HG02588 (cell line): ENCODE data around the gene CNTN6.
"Not testable (repeated sequence)": the region's sequence is repeated elsewhere in the genome, so short reads cannot be mapped to it uniquely, and the experiment has no call there.

ENCODE experiments used
- ATAC-seq: cut with Tn5 transposase; IDR thresholded peaks from one replicate; pipeline ENCODE4 v1.9.1; 2021; ENCODE audit warnings: mild to moderate bottlenecking, moderate library complexity; ENCODE audit not compliant: unreplicated experiment

CNTN6 gene

DNA sequence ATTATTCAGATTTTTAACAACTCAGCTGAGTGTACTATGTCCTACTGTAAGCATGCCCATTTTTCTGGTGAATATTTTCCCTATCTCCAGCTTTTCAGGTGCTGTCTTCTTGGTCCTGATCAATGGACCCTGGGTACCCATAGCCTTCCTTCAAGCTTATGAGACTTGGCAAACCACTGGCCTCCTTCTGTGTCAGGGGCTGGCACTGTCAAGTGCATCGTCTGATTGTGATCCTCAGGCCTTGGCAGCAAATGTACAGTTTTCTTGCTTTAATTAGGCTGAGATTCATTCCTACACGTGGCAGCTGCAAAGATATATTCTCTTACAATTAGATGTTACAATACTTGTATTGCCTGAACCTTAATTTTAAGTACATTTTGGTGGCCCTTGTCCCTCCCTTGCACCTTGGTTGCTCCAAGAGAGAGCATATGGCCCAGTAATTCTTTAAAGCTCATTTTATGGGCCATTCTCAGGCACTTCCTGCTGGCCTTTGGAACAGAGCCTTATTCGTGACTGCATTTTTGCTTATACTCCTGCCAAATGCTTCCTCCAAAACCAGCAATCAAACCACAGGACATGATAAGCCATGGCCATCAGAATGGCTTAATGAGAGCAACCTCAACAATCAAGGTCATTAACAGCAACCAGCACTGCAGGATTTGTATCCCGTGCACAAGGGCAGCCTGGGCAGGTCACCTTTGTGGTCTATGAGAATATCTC lies 179.9 kb downstream of the CNTN6 start:
- no peak for ATAC-seq

DNA sequence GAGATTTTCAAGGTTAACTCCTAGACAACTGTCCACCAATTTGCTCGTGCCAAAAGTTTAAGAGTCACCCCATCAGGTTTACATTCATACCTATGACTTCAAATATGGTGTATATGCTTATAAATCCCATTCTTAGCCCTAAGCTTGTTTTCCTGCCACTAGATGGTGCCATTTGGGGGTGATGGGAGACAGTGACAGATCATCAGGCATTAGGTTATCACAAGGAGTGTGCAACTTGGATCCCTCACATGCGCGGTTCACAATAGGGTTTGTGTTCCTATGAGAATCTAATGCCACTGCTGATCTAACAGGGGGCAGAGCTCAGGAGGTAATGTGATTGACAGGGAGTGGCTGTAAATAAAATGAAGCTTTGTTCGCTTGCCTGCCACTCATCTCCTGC lies 182.7 kb downstream of the CNTN6 start:
- no peak for ATAC-seq

DNA sequence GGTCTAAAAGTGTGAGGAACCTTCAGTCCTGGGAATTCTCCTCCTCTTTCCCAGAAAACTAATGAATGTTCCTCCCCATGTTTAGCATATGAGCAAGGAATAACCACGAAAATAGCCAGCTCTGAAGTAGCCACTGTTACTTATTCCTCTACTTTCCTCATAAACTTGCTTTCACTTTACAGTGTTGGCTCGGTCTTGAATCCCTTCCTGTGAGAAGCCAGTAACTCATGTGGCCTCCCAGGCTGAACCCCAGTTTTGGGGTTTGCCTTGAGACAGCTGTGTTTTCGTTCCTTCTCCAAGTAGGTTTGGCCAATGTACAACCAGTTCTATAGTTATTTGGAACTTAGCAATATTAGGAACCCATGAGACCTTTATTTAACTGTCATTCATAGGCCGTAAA lies 195.0 kb downstream of the CNTN6 start:
- no peak for ATAC-seq

DNA sequence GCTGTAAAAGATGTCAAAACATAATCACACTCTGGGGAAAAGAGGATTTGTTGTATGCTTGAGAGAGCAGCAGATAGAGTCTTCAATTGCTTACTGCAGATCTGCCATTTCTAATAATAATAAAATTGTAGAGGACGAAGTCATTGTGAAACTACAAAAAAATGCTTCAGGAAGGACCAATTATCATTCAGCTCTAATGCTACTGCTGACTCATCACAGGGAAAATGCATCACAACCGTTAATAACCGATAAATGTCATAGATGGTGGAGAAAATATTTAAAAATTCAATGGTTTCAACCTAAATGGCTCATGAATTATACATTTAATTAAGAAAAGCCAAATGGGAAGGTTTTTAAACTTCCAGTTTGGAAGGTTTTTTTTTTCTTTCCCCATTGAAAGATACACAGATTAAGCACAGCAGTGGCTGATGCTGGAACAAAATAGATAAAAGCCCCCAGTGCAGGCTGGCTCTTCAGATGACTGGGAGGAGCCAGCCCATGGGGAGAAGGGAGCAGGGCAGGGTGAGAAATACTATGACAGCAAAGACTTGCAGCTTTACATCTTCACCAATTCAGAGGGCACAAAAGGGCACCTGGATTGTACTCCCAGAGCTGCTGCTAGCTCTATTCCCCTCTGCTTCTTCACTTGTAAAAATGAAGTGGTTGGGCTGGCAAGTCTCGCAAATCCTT lies 196.1 kb downstream of the CNTN6 start:
- no peak for ATAC-seq

DNA sequence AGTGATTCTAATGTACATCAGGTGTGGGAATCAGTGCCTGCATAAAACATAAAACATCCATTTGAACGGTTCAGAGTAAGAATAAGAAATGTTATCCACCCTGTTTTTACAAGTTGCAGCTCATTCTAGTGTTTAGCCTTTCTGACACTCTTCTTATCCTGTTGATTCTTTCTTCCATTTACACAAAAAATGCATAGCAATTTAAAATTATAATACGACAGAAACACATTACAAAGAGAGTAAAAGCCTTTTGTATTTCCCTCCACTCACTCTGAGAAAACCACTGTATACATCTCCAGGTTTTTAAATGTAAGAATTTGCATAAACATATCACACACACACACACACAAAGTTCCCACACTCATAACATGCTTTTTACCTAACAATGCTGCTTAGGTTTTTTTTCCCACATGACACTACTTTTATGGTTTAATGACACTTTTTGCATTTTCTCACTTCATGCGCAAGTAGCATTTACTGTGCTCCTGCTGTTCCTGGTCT lies 199.8 kb downstream of the CNTN6 start:
- no peak for ATAC-seq

DNA sequence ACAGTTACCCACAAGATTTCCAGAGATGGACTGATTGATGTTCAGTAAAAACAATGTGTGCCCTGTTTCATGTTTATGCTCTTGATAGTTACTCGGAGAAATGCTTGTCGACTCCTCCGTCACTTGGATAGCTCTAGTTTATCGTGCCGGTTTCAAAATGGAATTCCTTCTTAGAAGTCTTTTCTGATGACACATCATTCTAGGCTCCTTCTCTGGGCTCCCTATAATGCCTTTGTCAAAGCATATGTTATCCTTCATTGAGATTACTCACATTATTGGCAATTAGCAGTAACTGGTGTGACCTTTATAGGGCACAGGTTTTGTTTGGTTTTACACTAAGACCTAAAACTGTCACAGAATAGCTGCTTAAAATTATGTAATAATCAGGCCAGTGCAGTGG lies 201.8 kb downstream of the CNTN6 start:
- no peak for ATAC-seq

DNA sequence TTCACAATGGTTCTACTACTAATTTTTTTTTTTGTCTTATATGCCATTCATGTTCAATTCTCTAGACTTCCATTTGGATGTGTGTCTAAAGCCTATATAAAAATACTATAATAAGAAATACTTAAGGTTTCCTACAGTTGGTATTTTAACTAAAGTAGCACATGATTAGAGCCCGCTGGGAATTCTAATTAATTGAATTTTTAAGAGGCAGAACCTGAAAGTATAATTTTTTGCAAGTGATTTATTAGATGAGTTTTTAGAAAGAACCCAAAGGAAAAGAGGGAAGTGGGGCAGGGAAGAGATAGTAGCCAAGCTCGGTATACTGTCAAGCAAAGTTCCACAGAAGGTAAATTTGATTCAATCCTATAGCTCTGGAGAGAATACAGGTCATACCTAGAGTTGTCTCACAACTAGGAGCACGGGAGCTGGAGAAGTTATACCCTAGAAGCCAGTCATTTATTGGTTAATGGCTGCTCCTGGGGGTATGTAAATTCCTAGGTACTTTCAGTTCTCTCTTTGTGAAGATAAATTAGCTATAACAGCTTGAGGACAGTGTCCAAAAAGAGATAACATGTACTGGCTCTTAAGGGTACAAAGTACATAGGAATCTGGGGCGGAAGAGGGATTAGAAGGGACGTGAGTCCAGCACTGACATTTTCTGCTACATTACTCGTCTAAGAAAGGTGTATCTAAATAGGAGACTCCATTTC lies 225.6 kb downstream of the CNTN6 start:
- ATAC-seq: no peak

DNA sequence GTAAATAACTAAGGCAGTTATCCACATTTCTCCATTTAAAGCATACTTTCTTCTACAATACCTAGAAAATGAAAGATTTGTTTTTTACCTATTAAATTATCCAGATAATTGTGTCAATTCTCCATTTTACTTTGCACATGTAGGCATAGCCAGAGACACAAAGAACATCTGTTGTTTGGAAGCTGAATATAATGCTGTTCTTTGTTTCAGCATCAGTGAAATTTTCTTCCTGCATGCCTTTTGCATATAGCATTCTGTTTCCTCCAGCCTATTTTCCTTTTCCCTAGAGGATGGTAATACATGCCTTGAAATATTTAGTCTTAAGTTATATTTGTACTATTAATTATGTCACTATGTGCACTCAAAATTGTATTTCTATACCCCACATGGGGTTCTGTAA lies 233.7 kb downstream of the CNTN6 start:
- ATAC-seq: no peak

DNA sequence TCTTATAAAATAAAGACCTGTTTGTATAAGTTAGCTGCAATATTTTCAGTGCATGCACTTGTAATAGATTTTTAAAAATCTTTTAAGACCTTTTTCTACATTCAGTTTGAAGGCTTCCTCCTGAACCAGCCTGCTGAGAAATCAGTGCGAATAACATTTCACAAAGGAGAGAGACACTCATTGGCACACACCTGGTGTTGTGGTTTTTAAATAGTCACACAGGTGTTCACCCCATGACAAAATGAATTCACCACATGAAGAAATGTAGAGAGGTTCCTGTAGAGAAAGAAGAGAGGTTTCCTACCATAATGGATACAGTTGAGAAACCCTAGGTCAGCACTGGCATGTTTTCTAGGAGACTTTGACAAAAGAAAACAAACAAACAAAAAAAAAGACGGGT lies 237.3 kb downstream of the CNTN6 start:
- no peak for ATAC-seq

DNA sequence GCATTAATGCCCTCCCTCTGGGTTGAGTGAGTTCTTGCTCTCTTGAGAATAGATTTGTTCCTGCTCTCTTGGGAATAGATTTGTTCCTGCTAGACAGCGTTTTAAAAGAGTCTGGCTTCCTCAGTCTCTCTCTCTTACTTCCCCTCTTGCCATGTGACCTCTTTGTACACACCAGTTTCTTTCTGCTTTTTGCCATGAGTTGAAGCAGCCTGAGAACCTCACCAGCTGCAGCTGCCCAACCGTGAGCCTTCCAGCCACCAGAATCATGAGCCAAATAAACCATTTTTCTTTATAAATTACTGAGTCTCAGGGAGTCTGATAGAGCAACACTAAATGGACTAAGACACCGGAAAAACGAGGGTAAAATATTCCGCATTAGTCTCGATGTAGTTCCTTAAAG lies 253.6 kb downstream of the CNTN6 start:
- ATAC-seq: no peak

DNA sequence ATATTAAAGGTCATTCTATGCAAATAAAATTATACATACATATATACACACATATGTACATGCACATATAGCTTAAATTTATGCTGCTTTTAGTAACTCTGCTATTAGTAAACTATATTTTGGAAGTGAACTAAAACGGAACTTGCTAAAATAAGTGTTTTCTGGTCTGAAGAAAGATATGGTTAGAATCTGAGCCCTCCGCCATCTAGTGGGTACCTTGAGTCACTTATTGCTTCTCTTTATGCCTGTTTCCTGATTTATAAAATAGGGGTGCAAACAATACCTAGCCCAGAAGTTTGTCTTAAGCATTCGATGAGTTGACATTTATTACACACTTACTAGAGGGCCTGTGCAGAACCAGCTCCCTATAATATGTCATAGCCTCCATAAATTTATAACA lies 255.7 kb downstream of the CNTN6 start:
- no peak for ATAC-seq

DNA sequence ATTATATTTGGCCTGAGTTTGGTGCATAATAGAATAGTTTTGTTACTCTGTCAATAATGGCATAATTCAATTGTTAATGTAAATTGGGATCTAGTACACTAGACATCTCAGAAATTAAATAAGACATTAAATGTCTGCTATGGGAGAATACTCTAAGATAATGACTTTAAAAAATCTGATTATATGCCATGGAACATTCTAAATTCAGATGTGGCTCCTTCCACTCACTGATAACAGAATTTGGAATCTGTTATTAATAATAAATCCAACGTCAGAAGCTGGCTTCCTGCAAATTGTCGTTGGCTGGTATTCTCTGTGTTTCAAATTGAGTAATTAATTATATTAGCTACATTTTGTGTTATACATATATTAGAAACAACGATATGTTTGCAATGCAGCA lies 258.1 kb downstream of the CNTN6 start:
- no peak for ATAC-seq

DNA sequence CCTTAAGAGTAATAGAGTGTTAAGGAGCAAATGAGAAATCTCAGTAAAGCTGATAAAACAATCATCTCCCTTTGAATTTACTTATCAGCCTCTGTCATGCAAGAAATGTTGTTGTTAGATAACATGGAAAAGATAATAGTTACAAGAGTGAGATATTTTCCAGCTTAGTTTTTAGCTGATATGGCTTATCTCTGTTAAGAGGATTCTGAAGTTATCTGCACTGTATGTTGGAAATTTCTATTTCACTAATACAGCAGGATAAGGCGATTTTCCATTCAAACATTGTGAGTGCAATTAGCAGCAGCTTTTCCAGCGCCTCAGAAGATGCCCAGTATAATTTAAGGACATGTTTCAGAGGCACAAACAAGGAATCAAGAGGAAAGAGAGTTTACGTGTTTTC lies 262.9 kb downstream of the CNTN6 start:
- ATAC-seq: no peak

DNA sequence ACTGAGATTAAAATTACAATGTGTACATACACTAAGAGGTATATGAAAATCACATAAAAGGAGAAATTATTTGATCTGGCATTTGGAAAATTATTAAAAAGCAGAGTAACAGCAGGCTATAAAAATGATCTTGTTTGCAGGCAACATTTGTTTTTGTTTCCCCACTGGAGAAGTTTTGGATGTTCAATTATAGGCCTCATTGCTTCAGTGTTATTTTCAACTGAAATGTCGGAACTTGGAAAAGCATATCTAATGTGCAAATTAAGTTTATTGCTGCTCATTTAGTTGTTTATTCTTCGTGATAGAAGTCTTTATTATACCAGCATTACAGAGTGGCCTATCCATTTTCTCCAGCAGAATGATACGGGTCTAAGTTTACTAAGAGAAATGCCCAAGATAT lies 263.3 kb downstream of the CNTN6 start:
- ATAC-seq: no peak

DNA sequence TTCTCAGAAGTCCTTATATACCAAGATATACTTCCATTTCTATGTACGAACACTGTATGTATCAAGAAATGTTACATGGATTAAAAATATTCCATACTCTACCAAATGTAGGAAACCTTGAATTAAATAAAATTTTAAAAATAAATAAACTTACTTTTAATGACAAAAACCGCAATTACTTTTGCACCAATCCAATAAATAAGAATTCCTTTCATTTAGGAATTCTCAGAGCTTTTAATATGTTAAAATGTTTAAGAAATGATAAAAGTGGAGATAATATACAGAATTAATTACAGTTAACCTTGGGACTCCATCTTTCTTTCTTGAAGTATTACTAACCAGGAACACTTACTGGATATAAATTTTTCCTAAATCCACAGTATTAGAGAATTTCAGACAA lies 272.7 kb downstream of the CNTN6 start:
- no peak for ATAC-seq

DNA sequence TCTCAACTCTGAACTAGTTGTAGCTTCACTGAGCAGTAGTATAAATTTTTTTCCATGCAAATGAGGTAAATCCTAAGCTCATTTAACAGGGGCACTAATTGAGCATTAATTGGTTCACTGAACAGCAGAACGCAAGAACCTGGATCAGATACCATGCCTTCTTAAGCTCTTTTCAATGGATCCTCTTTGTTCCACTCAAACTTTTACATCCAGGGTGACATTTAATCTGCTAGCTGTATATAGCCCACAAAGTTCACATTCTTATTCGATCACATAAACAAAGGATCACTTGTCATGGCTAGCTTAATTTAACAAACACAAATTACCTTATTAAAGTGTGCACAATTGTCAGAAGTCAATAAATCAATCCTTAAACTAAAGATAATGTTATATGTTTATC lies 281.6 kb downstream of the CNTN6 start:
- no peak for ATAC-seq

DNA sequence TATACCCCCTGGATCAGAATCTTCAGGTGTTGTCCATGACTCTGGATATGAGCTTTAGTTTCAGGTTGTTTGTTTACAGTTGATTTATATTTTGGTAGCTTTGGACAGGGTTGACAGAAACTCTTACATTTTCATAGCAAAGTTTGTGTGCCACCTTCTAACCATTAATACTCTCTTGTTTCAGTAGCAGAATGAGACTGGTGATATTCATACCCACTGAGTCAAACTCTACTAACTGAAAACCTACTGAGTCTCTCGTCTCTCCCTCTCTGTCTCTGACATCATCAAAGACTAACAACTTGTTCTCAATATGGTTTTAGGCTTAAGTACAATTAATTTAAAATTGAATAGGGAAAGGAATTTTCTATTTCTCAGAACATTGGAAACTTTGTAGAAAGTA lies 282.3 kb downstream of the CNTN6 start:
- ATAC-seq: no peak

DNA sequence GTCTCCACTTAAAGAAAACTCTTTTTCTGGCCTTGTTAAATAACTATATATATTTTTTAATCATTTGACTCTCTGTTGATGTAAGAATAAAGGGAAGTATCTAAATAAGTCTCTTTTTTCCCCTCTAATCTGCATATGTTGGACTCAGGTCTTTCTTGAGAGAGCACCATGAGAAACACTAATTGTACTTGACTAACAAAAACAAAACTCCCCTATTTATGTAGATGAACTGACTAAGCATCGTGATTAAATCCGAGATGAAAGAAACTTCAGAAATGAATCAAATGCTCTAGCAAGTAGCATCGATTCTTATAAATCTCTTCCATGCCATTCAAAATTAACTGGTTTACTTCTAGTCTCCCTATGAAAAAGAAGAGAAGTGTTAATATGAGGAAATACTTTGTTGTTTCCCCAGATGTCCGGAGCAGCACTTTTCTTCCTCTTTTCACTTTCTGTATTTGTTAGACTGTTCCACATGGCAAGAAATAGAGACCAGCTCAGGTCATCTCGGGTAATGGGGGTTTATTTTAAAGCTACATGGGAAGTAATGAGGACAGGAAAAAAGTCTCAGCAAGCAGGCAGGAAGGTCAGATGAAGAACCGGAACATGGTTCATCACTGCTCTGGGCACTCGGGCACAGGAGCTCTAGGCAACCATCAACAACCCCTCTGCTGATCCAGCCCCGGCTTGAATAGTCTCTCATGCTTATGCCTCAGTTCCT lies 288.3 kb downstream of the CNTN6 start:
- ATAC-seq: peak; percentile 75

DNA sequence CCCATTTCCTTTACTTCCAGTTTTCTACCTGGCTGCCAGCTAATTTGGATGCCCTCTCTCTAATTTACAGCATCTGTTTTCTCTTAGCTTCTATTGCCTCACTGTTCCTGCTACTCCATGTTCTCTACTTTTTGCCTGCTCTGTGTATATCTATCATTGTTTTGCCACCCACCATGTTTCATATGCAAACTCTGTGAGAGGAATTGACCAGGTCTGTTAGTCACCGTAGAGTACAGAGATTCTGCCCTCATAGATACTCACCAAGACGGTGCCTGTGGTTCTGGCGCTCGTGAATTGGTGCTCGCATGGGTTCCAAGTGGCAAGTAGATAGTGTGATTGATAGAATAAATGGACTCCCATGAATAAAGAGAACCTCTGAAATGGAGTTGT lies 288.8 kb downstream of the CNTN6 start:
- peak; percentile 40 for ATAC-seq

DNA sequence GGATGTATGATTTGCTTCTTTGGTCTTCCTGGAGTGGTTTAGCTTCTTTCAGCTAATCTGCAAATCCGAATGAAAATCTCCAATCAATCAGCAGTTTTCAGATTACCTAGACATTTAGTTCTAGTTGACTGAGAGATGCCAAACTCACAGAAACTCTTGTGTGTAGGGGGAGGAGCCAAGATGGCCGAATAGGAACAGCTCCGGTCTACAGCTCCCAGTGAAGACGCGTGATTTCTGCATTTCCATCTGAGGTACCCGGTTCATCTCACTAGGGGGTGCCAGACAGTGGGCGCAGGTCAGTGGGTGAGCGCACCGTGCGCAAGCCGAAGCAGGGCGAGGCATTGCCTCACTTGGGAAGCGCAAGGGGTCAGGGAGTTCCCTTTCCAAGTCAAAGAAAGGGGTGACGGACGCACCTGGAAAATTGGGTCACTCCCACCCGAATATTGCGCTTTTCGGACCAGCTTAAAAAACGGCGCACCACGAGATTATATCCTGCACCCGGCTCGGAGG lies 294.6 kb downstream of the CNTN6 start:
- ATAC-seq: not testable (repeated sequence)

DNA sequence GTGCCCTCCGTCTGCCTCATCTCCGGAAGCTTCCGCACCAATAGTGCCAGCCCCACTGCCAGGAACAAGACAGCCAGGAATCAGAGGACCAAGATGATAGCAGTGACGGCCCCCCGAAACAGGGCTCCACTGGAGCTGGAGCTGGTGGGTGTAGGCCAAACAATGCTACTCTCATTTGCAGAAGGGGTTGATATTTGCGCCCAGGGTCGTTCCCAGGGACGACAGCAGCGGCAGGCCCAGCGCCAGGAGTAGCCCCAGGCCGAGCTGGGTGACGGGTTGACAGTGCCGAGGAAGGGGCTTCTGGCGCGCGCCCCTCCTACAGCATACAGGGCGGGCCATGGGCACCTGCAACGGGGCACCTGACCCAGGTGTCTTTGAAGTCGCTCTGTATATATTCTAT lies 301.4 kb downstream of the CNTN6 start:
- no peak for ATAC-seq
